ENCODE data around the gene SH3D21. TPM values are rescaled to one million over a fixed set of nuclear protein-coding genes. Genes with fewer than 3 reads are reported as not detected.

SH3D21 gene
- total and polyA plus RNA-seq, 4 donors = 9.0 to 16.6 (median 11.7) TPM

GRCh38 chr1:36258960-36259344 is 47.2 kb upstream of the SH3D21 start:
- Histone ChIP-seq H3K9me3 (ENCODE audit: control insufficient read depth in 4 of 4, insufficient read depth in 3 of 4, low read length in 3 of 4) (no peaks in the 10 kb centered on the region), H3K36me3 (ENCODE audit: control insufficient read depth in 4 of 4, insufficient read depth in 4 of 4, low read length in 4 of 4) (peaks cover 0 to 22% (median 6%) of the 10 kb centered on the region in 4 donors), H3K4me3 (no peak overlapping the region), H3K4me1 (ENCODE audit: control insufficient read depth in 5 of 5, insufficient read depth in 5 of 5, low read length in 5 of 5) (peaks cover 0 to 9% (median 0%) of the 10 kb centered on the region in 5 donors), H3K9ac (ENCODE audit: insufficient read depth in 1 of 2, low read length in 2 of 2) (peak overlapping the region in 1 of 2 donors; percentile 38), H3K27ac (ENCODE audit: low read depth in 1 of 2, low read length in 1 of 2) (no peak overlapping the region), H3K27me3 (ENCODE audit: control insufficient read depth in 3 of 3, insufficient read depth in 3 of 3, low read length in 2 of 3) (no peaks in the 10 kb centered on the region)
- DNase-seq (peak in 1 of 3 donors; percentile 45), ATAC-seq (ENCODE audit: insufficient read depth, low FRiP score) (no peak)
- TF ChIP-seq CTCF (IDR thresholded peaks at IDR 0.05; ENCODE audit: control extremely low read depth, extremely low read depth) = no peak
- WGBS, 2 donors = 85 to 93% methylated on average over 1 of the region's 1 CpG

- DNase-seq (peak in 1 of 3 donors; percentile 13), ATAC-seq (ENCODE audit: insufficient read depth, low FRiP score) (no peak)
- no peak overlapping the region for H3K9ac ChIP-seq (ENCODE audit: insufficient read depth in 1 of 2, low read length in 2 of 2)
- no peaks in the 10 kb centered on the region for H3K9me3 ChIP-seq (ENCODE audit: control insufficient read depth in 4 of 4, insufficient read depth in 3 of 4, low read length in 3 of 4)
- 87 to 93% methylated on average over 6 of the region's 6 CpGs for WGBS, 2 donors
- peaks cover 0 to 20% (median 15%) of the 10 kb centered on the region in 4 donors for H3K36me3 ChIP-seq (ENCODE audit: control insufficient read depth in 4 of 4, insufficient read depth in 4 of 4, low read length in 4 of 4)
- no peak for TF ChIP-seq CTCF (IDR thresholded peaks at IDR 0.05; ENCODE audit: control extremely low read depth, extremely low read depth)
- H3K4me1 ChIP-seq (ENCODE audit: control insufficient read depth in 5 of 5, insufficient read depth in 5 of 5, low read length in 5 of 5) = peaks cover 0 to 14% (median 4%) of the 10 kb centered on the region in 5 donors
- H3K27me3 ChIP-seq (ENCODE audit: control insufficient read depth in 3 of 3, insufficient read depth in 3 of 3, low read length in 2 of 3) = no peaks in the 10 kb centered on the region
- H3K4me3 ChIP-seq = no peak overlapping the region
- H3K27ac ChIP-seq (ENCODE audit: low read depth in 1 of 2, low read length in 1 of 2) = peak overlapping the region in 1 of 2 donors; percentile 21
These were observed 37.2 kb upstream of the SH3D21 start for GRCh38 chr1:36268981-36269380.

DNA sequence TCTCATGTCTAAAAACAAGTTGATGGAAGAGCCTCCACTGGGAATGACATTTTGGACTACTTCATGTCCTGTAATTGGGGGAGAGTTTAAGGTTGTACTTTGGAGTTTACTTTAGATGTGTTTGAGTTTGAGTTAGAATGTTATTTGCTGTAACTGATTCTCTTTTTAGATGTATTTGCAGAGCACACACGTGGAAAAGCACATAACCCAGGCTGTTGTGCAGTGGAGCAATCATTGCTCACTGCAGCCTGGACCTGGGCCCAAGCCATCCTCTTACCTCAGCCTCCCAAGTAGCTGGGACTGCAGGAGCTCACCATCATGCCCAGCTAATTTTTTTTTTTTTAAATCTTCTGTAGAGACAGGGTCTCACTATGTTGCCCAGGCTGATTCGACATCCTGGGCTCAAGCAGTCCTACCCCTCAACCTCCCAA is 36.7 kb upstream of the SH3D21 start:
- Histone ChIP-seq H3K4me1 (ENCODE audit: control insufficient read depth in 5 of 5, insufficient read depth in 5 of 5, low read length in 5 of 5) (peaks cover 0 to 13% (median 4%) of the 10 kb centered on the region in 5 donors), H3K36me3 (ENCODE audit: control insufficient read depth in 4 of 4, insufficient read depth in 4 of 4, low read length in 4 of 4) (peaks cover 0 to 18% (median 13%) of the 10 kb centered on the region in 4 donors), H3K4me3 (no peak overlapping the region), H3K9me3 (ENCODE audit: control insufficient read depth in 4 of 4, insufficient read depth in 3 of 4, low read length in 3 of 4) (no peaks in the 10 kb centered on the region), H3K27ac (ENCODE audit: low read depth in 1 of 2, low read length in 1 of 2) (peak overlapping the region in 1 of 2 donors; percentile 21), H3K27me3 (ENCODE audit: control insufficient read depth in 3 of 3, insufficient read depth in 3 of 3, low read length in 2 of 3) (no peaks in the 10 kb centered on the region), H3K9ac (ENCODE audit: insufficient read depth in 1 of 2, low read length in 2 of 2) (no peak overlapping the region)
- ATAC-seq (ENCODE audit: insufficient read depth, low FRiP score) = no peak
- TF ChIP-seq CTCF (IDR thresholded peaks at IDR 0.05; ENCODE audit: control extremely low read depth, extremely low read depth) = no peak
- 67 to 79% methylated on average over 2 of the region's 2 CpGs for WGBS, 2 donors
- peak in 1 of 3 donors; percentile 28 for DNase-seq

DNA sequence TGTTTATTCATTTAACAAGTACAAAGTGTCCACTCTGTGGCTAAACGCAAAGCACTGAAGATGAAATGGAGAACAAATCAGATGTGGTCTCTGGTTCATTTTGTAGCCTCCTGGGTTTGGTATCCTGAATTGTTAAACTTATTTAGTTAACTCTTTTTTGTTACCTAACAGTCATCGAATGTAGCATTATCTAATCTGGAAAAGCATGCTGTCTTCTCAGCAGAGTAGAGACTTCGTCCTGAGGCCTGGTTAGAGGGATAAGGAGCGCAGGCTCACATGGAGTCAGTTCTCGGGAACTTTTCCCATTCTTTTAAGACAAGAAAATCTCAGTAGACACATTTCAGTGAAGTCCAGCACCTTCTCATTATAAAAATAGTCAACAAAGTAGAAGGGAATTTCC is 33.1 kb upstream of the SH3D21 start:
- DNase-seq = no peak
- Histone ChIP-seq H3K9me3 (ENCODE audit: control insufficient read depth in 4 of 4, insufficient read depth in 3 of 4, low read length in 3 of 4) (no peaks in the 10 kb centered on the region), H3K27ac (ENCODE audit: low read depth in 1 of 2, low read length in 1 of 2) (peak overlapping the region in 1 of 2 donors; percentile 60), H3K36me3 (ENCODE audit: control insufficient read depth in 4 of 4, insufficient read depth in 4 of 4, low read length in 4 of 4) (peaks cover 0 to 20% (median 12%) of the 10 kb centered on the region in 4 donors), H3K9ac (ENCODE audit: insufficient read depth in 1 of 2, low read length in 2 of 2) (no peak overlapping the region), H3K4me3 (no peak overlapping the region), H3K4me1 (ENCODE audit: control insufficient read depth in 5 of 5, insufficient read depth in 5 of 5, low read length in 5 of 5) (peaks cover 0 to 11% (median 3%) of the 10 kb centered on the region in 5 donors), H3K27me3 (ENCODE audit: control insufficient read depth in 3 of 3, insufficient read depth in 3 of 3, low read length in 2 of 3) (no peaks in the 10 kb centered on the region)
- TF ChIP-seq CTCF (IDR thresholded peaks at IDR 0.05; ENCODE audit: control extremely low read depth, extremely low read depth) = no peak
- no peak for ATAC-seq (ENCODE audit: insufficient read depth, low FRiP score)
- 88 to 94% methylated on average over 5 of the region's 5 CpGs for WGBS, 2 donors

Data from lung (tissue), 12 donors.